Occipital lobe (tissue), 2 donors: ENCODE results near the gene PAPPA2. TPM values are rescaled to one million over a fixed set of nuclear protein-coding genes. Genes with fewer than 3 reads are reported as not detected.
A peak's percentile ranks its signal among the peaks of the same experiment; 100 is the strongest.

Experiments used
- DNase-seq: peaks from one replicate; lab custom pipeline; 2025; lab: John Stamatoyannopoulos, UW
- total RNA-seq: library from RNA; depleted of rRNA; stranded (reverse); fragments of >200 nt; gene quantifications from one replicate; pipeline ENCODE4 v1.2.3, GENCODE V29; 2014

PAPPA2 gene
- total RNA-seq, 1 donor from 2014 or later: 13.1 TPM

DNA sequence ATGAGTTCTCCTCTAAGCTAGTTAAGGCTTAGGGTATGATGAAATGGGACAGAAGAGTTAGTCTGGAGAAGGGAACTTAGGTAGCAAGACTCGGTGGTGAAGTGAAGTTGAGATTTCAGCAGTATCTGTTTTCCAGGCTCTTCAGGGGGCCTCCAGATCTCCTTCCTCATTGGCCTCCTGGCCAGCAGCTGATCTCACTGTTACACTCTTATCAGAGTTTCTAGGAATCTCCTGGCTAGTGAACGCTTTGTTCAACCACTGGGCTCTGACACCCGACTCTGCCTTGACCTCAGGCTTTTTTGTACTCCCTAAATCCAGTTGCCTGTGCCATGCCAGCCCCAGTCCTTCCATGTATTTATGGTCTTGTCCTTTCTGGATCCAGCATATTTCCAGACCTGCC, 390.5 kb downstream of the PAPPA2 start:
- DNase-seq: no peak

DNA sequence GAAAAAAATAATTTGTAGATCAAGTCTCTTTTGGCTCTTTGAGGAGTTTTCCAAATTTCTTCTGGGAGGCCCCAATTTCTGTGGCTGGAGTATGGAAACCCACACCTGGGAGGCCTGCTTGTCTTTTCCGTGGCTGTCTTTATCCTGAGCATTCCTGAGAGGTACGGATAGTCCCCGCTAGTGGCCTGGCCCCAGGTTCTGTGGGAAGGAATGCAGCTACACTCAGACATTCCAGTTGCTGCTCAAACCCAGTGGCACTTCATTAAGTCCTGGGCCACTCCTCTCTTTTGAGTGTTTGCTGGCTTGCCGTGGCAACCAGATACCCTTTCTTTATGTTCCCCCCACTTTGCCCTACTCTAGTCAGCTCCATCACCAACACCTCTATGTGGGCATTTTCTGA, 391.1 kb downstream of the PAPPA2 start:
- no peak for DNase-seq

DNA sequence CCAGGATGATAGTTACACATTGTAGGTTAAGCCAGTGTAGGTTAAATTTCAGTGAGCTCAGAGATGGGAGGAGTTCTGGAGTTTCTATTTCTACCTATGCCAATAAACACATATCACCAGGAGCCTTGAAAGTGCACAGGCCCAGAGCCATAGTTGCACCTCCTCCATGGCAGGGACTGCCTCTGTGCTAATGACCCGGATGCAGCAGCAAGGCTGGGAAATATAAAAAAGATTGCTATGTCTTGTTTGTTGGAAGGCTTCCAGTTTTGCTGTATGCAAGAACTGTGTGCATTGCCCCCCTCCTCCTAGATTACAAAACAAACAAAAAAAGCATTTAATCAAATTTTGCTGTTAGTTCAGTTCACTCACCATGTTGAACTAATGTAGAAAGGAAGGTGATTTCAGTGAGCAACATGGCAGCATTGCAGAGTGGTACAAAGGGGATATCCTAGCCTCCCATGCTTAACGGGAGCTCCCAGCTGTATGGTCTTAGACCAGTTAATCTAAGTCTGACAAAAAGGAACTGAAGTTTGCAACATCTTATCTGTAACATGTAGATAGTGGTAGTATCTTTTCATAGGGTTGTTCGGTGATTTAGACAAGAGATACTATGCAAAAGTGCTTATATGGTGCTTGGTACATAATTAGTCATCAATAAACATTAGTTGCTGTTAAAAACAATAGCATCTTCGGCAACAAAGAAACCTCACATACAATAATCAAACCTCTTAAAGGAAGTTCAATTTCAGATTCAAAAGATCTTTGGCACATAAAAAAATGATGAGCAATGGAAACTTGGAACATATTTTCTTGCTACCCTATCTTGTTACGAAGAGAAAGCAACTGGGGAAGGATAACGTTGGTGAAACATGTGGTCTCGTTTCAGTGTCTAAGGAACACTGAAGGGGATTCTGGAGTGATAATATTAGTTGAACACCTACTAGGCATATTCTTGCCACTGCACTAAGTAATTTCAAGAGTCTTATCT, 392.1 kb downstream of the PAPPA2 start:
- DNase-seq: no peak

DNA sequence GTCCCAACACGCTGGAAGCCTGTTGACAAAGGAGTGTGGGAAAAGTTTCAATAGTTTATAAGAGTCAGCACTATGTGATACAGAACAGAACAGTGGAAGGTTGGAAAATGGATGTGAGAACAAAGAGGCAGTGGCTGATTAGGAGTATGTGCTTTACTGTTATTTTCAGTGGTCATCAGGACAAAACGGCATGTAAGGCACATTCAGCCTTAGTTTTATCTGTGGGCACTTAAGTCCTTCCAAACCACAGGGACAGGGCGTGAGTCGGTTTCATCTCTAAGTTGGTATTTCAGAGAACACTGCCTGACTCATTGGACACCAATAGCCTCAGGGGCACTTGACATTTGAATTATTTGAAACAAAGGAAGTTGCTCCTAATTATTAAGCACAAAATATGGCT, 394.7 kb downstream of the PAPPA2 start:
- no peak for DNase-seq

DNA sequence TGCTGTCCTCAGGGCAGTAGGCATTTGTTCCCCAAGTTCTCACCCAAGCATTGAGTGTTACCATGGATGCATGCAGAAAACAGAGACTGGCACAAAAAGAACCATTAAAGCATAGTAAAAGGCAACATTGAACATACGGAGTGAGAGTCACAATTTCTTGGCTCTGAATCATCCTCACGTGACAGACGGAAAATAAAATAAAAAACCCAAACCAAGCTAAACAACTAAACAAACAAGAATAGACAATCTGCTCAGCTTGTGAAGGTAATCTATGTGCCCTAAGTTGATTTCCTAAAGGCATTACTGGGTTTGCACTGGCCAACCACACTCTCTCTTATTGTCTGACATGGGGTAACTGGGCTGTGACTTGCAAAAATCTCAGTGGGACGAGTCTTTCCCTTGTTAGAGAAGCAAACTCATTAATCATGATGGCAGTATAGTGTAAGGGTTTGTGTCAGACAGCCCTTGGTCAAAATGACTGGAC, 395.5 kb downstream of the PAPPA2 start:
- no peak for DNase-seq

DNA sequence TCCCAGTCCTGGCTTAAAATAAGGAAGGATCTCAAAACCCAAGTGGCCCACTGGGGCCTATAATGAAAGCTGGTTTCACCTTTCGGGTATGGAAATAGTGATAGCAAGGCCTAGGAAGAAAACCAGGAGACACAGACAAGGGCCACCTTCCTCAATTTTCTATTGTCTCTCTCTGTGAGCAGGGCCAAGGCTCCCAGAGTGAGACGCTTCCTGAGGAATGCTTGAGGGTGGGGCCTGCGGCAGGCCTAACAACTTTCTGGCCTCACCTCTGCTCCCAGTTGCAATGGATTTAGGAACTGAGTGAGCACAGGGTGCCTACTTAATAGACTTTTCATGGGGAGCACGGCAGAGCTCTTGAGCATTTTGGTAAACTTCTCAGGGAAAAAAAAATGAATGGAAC, 400.6 kb downstream of the PAPPA2 start:
- no peak for DNase-seq

DNA sequence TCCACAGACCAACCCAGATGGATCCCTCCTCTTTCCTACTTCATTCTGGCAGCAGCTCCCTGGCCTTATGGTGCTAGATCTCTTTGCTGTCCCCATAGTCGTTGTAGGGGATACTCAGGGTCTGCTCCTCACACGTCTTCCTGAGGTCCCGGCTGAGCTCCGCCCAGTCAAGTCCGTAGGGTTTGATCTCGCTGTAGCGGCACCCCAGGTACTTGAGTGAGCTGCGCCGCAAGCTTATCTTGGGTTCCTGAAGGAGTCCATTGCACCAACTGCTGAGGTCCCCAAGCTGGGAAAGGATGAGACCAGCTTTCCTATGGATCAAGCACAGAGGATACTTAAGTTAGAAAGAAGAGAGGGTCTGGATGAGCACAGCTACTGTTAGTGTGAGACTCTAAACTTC, 401.2 kb downstream of the PAPPA2 start:
- DNase-seq: no peak

DNA sequence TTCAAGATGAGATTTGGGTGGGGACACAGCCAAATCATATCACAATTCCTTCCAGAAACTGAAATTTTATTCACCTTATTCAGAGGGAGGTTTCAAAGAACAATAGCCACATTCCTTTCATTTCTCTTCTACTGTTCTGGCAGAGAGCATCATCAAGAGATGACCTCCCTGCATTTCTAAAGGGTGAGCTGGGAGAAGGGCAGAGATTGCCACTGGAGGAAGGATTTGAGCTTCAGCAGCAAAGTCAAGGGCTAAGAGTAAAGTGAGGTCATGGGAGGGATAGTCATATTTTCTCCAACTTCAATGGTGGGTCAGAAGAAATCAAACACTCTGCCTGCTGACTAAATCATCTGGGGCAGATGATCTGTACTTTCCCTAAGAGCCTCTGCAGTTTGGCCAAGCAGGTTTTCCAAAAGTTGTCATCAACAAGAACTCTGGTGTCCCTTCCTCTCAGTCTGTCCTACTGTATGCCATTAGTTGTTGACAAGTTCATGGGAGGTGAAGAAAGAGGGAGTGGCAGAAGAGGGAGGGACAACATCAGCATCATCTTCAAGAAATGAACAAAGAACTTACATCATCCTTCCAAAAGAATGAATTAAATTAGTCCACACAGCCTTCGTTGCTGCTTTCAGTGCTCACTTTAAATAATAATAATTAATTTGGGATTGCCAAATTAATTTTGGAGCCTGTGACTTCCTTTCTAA, 403.2 kb downstream of the PAPPA2 start:
- DNase-seq: no peak

DNA sequence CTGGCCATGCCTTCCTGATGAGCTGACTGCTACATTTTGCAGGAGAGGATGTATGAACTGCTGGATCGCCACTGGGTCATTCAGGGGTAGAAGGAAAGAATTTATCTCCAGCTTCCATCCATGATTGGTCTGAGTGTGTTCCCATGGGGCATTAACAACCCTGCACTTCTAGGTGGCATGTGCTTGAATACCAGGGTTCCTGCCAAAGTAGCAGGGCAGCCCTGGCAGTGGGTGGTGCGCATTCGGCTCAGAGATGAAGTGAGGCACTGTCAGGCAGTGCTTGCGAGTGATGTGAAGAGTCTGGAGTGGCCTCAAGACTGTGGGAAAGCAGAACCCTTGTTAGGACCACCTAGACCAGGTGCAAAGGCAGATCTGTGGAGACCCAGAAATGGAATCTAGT, 406.6 kb downstream of the PAPPA2 start:
- DNase-seq: no peak

DNA sequence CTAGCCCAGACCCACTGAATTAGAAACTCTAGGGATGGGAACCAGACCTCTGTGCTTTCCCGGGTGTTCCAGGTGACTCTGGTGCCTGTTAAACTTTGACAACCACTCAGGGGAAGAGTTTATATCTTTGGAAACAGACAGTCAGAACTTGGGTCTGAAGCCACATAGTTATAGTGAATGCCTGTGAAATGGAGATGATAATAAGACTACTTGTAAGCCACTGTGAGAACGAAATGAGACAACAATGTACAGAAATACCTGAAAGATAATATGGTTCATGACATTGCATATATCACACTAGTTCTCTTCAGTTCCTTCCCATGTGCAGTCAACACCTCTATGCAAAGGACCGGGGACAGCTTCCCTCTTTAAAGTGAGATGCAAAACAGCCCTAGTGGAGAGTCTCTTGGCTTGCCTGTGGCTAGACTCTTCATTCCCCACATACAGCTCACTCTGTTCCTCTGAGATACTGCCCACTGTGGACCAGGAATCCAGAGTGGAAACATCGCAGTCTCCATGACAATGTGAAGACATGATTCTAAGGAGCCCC, 414.1 kb downstream of the PAPPA2 start:
- no peak for DNase-seq

DNA sequence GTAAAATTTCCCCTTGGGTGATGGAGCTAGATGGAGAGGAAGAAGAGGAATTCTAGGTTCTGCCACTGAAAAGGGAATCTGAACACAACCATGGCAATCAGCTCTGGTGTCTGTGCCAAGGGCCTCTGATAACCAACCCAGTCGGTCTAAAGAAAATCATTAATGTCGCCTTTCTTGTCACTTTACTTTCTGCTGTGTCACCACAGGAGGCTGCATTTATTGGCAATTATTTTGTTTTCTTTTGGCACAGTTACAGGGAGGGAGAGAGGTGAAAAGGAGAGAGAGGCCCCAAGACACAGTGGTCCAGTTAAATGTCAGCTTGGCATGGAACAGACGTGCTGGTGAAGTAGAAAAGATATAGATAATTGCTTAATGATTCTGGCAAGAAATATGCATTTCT, 414.6 kb downstream of the PAPPA2 start:
- no peak for DNase-seq

DNA sequence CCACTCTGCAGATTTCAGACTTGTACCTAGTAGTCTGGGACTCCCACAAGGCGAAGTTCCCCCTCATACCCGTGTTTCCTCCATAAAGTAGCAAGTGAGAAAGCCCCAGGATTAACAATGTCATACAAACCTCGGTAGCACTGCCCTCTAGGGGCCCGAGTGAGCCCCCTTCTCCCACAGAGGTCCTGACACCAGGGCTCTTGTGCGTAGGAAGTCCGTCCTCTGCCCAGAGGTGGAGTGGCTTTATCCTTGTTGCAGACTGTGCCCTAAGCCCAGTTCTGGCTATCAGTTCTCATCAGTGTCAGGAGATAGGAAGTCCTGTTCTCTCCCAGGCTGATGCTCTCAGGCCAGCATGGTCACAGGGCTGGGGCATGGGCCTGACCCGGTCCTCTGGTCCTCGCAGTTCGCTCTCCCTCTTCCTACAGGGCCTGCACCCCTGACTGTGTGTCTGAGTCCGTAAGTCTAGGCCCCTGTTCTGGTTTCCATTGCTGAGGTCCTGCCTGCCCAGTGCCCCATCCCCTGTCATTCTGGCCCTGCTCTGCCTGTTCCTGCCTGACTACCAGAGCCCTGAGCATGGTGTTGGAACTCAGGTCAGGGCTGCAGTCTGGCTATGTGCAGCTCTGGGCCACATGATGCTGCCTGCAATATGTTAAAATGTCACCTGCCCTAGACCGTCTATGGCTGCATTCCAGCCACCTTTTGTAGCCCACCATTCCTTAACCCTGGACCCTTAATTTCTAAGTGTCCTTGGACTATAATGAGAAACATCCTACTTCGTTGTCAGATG, 416.0 kb downstream of the PAPPA2 start:
- no peak for DNase-seq

DNA sequence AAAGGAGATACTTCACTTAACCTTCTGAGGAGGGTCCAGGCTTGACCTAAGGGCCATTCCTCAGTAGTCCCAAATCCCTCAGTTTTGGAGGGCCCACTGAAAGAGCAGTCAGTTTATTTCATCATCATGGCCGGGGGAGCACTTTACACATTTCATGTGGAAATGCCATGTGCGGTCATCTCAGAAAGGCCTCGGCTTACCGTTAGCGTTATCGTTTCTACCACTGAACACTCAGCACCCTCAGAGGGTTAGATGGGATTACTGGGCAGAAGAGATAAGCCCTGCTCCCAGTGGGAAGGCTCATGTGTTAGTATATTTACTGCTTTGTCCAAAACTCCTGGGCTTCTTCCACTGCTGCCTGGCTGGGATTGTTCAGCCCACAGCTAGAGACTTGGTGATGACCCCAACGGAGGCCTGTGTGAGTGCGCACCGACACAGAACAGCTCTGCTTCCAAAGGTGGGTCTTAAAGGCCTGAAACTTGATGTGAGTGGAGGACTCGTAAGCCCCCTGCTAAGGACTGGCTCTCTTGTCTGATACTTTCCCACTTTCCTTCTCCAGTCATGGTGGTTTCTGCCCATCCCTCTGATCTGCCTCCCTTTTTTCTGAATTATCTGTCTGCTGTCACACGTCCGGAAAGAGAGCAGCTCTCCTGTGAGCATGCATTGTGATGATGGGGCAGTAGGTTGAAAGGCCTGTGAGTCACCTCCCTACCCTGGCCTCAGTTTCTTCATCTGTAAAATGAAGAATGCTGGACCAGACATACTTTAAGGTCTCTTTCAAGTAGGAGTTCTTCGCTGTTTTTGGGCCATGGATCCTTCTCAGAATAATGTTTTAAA, 417.0 kb downstream of the PAPPA2 start:
- DNase-seq: no peak

DNA sequence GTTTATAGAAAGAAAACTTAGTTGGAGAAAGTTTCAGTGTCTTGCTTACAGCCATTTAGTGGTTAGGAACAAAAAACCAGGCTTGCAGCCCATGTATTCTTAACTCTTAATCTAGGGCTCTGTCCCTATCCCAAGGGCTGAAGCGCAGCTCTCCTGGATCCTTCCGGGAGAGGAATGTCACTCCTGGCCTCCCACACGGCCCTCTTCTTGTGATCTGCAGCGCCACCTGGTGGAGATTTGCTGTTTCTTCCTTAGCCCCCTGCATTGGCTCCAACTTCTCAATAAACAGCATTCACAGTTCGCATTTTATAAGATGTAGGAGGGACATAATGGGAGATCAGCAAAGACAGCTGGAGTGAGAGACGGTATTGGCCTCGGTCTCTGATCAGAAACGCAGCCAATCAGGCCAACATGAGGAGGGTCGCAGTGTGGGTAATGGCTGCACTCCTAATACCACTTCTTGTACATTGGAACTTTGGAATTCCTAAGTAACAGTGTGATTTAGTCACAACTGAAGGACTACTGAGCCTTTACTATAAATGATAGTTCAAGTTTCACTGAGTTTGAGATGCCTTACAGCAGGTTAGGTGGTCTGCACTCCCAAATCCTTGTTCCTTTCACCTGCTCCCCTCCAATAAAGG, 418.1 kb downstream of the PAPPA2 start:
- peak; percentile 35 for DNase-seq

DNA sequence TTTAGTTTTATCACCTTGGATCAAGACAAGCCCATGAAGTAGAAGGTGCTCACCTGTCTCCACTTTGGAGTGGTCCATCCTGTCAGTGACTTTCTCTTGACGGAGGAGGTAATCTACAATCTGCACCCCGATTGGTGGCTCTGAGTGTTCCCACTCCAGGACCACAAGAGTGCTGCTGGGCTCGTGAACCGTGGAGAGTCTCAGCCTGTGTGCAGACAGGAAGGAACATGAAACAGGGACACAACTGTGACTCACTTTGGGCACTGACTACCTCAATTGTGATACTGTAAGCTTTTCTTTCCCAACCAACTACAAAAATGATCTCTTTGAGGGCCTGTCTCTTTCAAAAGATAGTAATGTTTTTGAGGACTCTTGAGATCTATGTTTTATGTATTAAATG, 421.3 kb downstream of the PAPPA2 start:
- no peak for DNase-seq

DNA sequence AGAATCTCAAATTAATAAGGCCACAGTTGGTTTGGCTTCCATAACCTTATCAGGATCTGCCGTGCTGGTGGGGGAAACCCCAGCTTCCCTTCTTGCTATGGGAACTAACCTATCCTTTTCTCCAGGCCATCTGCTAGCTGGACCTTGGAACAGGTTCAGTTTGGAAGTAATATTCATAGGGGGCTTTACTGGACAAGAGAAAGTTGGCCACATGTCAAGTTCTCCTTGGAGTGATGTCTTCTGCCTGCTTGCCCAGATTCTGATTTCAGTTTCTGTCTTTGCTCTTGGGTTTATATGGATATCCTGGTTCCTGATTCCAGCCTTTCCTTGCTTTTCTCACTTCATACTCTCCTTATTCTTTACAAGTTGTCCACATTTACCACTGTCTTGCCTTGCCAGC, 421.9 kb downstream of the PAPPA2 start:
- no peak for DNase-seq

DNA sequence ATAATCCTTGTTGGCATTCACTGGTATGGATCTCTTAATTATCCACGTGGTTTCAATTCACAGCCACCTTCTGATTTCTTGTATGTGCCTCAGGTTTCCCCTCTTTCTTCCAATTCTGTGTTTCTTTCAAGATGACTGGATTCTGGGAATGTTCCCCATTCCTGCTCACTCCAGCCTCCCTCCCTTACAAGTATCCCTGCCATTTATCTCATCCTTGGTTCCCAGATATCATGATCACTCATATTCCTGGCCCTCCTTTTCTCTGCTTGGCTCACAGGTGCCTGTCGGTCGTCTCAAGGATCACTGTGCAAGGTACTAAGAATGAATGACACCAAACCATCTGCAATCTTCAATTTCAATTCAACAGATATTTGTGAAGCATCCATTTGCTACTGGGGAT, 422.4 kb downstream of the PAPPA2 start:
- DNase-seq: no peak

DNA sequence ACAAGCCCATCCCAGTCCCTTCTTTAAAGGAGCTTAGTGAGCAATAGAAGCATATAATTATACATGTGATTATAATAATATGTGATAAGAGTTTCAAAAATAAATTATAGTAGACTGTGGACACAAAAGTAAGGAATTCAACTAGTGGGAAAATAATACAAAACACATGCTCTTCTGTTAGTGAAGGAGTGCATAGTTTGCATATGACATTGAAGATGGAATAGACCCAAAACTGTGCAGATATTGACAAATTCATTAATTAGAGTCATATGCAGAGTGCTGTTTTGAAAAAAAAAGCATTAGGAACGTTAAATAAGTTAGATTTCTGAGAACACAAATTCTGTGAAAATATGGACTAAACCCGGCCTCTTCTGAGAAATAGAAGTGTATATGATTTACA, 422.8 kb downstream of the PAPPA2 start:
- DNase-seq: no peak

DNA sequence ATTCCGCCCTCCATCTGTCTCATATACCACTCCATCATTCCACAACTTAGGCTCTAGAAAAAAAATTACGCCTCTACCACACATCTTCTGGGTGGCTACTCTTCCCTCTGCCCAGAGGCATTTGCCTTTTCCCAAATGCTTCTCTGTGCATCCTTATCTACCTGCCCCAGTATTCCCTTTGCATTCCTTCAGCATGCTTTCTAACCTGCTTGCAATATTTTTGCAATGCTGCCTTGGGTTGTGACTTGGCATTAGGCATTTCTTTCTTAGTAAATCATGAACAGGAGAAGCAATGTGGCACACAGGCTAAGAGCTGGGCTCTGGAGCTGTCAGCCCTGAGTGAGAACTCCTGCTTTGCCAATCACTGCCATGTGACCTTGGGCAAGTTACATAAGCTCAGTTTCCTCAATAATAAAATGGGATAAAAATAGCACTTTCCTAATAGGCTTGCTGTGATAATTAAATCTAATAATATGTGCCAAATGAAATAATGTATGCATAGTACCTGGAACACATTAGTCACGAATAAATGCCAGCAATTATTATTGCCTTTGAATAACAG, 425.6 kb downstream of the PAPPA2 start:
- no peak for DNase-seq
